NCI-H82 (cell line): ENCODE results near the gene ADARB2.

Experiments
- DNase-seq: peaks from one replicate; lab custom pipeline; 2025; lab: John Stamatoyannopoulos, UW

ADARB2 gene

GRCh38 chr10:1524540-1524939, 212.8 kb downstream of the ADARB2 start:
- DNase-seq: no peak

DNA sequence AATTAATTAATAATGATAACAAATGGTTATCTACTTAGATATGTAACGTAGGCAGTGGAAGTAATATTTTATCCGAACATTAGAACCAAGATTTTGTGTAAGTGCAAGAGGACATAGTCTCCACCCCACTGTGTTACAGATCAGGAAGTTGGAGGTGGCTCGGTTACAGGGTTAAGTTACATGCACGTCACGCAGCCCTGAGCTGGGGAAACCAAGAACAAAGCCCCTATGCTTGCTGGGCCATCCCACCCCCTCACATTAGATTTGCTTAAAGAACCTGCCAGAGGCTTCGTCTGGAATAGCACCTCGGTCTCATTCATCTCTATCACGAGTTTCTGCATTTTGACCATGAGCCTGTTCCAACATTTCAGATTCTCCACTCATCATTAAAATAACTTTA, 214.1 kb downstream of the ADARB2 start:
- DNase-seq: no peak

- no peak for DNase-seq
Observed at GRCh38 chr10:1522237-1522636, 215.1 kb downstream of the ADARB2 start.

- no peak for DNase-seq
Observed at GRCh38 chr10:1521741-1522140, 215.6 kb downstream of the ADARB2 start.

- no peak for DNase-seq
Observed at GRCh38 chr10:1520909-1521565, 216.3 kb downstream of the ADARB2 start.

- DNase-seq: no peak
Observed at GRCh38 chr10:1519391-1519790, 217.9 kb downstream of the ADARB2 start.

DNA sequence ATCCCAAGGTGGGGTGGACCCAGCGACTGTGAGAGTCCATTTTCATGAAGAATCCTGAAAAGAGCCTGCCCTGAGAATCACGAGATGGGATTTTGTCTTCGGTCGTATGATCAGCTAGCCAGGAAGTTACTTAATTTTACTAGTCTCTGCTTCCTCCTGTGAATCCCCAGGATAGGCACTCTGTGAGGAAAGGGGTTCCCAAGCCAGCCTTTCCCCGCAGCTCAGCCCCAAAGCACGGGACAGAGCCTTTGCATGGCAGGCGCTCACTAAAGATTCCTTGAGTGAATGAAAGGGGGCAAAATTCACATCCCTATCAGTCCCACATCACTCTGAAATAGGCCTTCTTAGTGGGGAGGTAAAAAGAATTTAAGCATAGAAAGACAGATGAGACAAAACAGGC, 219.6 kb downstream of the ADARB2 start:
- no peak for DNase-seq

- no peak for DNase-seq
Observed at GRCh38 chr10:1516492-1517165, 220.7 kb downstream of the ADARB2 start.

GRCh38 chr10:1515780-1516491, 221.4 kb downstream of the ADARB2 start:
- no peak for DNase-seq

GRCh38 chr10:1515121-1515779, 222.1 kb downstream of the ADARB2 start:
- no peak for DNase-seq

GRCh38 chr10:1514681-1515080, 222.6 kb downstream of the ADARB2 start:
- no peak for DNase-seq

DNA sequence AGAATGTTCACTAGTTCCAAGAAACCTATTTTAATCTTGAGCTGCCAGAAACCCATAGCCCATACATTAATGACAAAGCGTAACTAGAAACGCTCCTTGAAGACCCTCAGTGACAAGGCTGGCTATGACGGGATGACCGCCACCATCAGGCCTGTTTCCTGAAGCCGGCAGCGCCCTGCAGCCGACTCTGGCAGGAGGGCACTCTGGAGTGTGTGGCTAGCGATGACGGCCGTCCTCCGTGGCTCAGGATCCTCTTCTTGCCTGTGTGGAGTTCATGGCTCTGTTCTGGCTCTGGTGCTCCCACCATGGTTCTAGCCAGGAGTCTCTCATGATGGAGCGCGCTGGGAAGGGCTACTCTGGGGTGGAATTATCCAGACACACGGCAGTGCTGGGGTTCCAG, 224.1 kb downstream of the ADARB2 start:
- DNase-seq: no peak

GRCh38 chr10:1509011-1509530, 228.3 kb downstream of the ADARB2 start:
- DNase-seq: no peak

- DNase-seq: no peak
Observed at GRCh38 chr10:1508096-1508495, 229.2 kb downstream of the ADARB2 start.

GRCh38 chr10:1507436-1507835, 229.9 kb downstream of the ADARB2 start:
- no peak for DNase-seq

GRCh38 chr10:1504940-1505339, 232.4 kb downstream of the ADARB2 start:
- no peak for DNase-seq

- DNase-seq: no peak
Observed at GRCh38 chr10:1504286-1504685, 233.0 kb downstream of the ADARB2 start.

DNA sequence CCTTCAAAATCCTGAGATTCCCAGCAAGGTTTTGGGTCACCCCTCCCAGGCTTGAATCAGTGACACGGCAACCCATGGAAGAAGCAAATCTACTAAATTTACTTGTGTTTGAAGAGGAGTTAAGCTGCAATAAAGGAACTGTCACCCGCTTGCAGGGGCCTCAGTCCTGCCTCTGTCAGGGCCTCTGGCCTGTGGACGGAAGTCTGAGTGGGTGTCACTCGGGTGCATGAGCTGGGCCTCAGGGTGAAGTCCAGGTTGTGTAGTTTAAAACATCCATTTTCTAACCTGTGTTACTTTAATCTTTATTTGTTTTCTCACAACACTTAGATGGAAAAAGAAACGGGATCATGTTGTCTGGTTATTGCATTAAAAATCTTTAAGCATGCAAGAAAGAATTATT, 234.9 kb downstream of the ADARB2 start:
- no peak for DNase-seq

DNA sequence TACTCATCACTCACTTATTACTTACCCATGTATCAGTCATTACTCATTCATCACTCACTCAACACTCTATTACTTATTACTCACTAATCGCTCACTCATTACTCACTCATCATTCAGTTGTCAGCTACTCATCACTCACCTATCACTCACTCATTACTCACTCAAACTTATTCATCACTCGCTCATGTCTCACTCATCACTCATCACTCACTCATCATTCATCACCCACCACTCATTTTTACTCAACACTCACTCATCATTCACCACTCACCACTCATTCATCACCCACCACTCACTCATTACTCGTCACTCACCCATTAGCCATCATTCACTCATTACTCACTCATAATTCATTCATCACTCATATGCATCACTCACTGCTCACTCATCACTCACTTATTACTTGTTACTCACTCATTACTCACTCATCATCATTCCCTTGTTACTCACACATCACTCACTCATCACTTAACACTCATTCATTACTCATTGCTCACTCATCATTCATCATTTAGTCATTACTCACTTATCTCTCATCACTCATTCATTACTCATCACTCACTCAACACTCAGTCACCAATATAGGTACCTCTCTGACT, 237.9 kb downstream of the ADARB2 start:
- no peak for DNase-seq

- DNase-seq: no peak
Observed at GRCh38 chr10:1498746-1499358, 238.5 kb downstream of the ADARB2 start.

DNA sequence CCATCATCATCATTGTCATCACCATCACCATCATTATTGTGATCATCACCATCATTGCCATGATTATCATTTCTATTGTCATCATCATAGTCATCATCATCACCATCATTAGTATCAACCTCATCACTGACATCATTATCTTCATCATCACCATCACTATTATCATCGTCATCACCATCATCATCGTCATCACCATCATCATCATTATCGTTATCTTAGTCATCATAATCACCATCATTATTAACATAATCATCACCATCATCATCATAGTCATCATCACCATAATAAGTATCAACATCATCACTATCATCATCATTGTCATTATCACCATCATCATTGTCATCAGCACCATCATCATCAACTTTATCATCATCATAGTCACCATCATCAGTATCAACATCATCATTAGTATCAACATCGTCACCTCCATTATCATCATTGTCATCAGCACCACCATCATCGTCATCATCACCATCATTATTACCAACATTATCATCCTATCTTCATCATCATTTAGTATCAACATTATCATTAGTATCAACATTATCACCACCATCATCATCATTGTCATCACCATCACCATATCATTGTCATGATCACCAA, 241.3 kb downstream of the ADARB2 start:
- DNase-seq: no peak
